Thyroid gland (tissue), 4 donors: ENCODE measurements around the gene TSPAN12.

Experiments used
- POLR2A ChIP-seq, 2 donors: fragments of 450-650 bp; IDR thresholded peaks; one replicate each; pipeline ENCODE4 v1.6.1; 2017; ENCODE audit warnings: antibody characterized with exemption in 2 of 2, mild to moderate bottlenecking in 2 of 2, moderate library complexity in 1 of 2
- TF ChIP-seq, protein P1 (sequence below), 6 experiments: fragments of 200-600 bp in 3 of 6; fragments of 450-650 bp in 3 of 6; sonication (generic) in 3 of 6; IDR thresholded peaks; one replicate each; pipeline ENCODE4 v1.5.1; 2016 to 2019; ENCODE audit warnings: antibody characterized with exemption in 6 of 6, mild to moderate bottlenecking in 2 of 6, inconsistent platforms in 1 of 6, moderate library complexity in 1 of 6

DNA sequence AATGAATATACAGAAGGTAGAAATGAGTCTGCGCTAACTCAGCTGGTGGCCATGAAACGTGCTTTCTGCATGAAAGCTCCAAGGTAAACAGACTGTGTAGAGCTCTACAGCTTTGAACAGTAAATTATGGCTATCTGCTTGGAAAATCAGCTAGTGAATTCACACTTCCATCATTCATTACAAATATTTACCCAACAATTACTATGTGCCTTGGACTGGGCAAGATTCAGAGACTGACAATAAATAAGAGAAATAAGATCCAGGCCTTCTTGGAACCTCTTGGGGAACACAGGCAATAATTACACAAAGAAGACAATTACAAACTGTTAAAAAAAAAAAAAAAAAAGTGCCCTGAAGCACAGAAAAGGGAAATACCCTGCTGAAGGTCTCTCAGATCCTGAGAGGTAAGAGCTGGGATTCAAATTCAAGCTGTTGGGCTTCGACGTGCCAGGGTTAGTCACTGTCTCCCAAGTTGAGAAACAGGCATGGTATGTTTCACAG, 15.8 kb downstream of the TSPAN12 start:
- TF ChIP-seq, protein P1, sequence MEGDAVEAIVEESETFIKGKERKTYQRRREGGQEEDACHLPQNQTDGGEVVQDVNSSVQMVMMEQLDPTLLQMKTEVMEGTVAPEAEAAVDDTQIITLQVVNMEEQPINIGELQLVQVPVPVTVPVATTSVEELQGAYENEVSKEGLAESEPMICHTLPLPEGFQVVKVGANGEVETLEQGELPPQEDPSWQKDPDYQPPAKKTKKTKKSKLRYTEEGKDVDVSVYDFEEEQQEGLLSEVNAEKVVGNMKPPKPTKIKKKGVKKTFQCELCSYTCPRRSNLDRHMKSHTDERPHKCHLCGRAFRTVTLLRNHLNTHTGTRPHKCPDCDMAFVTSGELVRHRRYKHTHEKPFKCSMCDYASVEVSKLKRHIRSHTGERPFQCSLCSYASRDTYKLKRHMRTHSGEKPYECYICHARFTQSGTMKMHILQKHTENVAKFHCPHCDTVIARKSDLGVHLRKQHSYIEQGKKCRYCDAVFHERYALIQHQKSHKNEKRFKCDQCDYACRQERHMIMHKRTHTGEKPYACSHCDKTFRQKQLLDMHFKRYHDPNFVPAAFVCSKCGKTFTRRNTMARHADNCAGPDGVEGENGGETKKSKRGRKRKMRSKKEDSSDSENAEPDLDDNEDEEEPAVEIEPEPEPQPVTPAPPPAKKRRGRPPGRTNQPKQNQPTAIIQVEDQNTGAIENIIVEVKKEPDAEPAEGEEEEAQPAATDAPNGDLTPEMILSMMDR (IDR thresholded peaks at IDR 0.05), result no peak
- TF ChIP-seq POLR2A (IDR thresholded peaks at IDR 0.05), result no peak
